Activated CD8-positive, alpha-beta memory T cell treated with anti-CD3 and anti-CD28 coated beads, Interleukin-2, amount 10 ng/mL, durations not matched to agents 7 days and 5 days (primary cell): ENCODE data around the gene SLC44A2. TPM values are rescaled to one million over a fixed set of nuclear protein-coding genes. Genes with fewer than 3 reads are reported as not detected.
A peak's percentile ranks its signal among the peaks of the same experiment; 100 is the strongest.

Experiments used
- ATAC-seq: fragments of 150-1000 bp; cut with Tn5 transposase; one replicate; pipeline ENCODE4 v1.10.0; 2021; ENCODE audit warnings: moderate library complexity
- CTCF ChIA-PET: fragments of 350-600 bp; sonication (Branson Sonifier 250); formaldehyde crosslinking; loops from one replicate; lab custom pipeline; 2021; ENCODE audit warnings: antibody characterized with exemption; lab: Charles Lee
- DNase-seq: peaks from one replicate; pipeline ENCODE4 v3.0.0-alpha.2; 2020
- H3K27ac Mint-ChIP-seq: one replicate; pipeline ENCODE4 v1.8.0; 2021; ENCODE audit warnings: mild to moderate bottlenecking, mixed read lengths
- H3K27me3 Mint-ChIP-seq: one replicate; pipeline ENCODE4 v1.8.0; 2021; ENCODE audit warnings: mixed read lengths
- H3K36me3 Mint-ChIP-seq: one replicate; pipeline ENCODE4 v1.8.0; 2021; ENCODE audit warnings: mild to moderate bottlenecking, mixed read lengths
- H3K4me1 Mint-ChIP-seq: one replicate; pipeline ENCODE4 v1.8.0; 2021; ENCODE audit warnings: mixed read lengths
- H3K4me3 Mint-ChIP-seq: one replicate; pipeline ENCODE4 v1.8.0; 2021; ENCODE audit warnings: mild to moderate bottlenecking, moderate library complexity, mixed read lengths
- H3K9me3 Mint-ChIP-seq: one replicate; pipeline ENCODE4 v1.8.0; 2022; ENCODE audit warnings: low read depth, mixed read lengths
- total RNA-seq, 2 experiments: library from RNA; stranded (reverse); gene quantifications; one replicate each; pipeline ENCODE4 v1.2.3, GENCODE V29; 2021

The SLC44A2 gene
- total RNA-seq, 2 experiments from 2014 or later, result 83.4 to 86.8 TPM

DNA sequence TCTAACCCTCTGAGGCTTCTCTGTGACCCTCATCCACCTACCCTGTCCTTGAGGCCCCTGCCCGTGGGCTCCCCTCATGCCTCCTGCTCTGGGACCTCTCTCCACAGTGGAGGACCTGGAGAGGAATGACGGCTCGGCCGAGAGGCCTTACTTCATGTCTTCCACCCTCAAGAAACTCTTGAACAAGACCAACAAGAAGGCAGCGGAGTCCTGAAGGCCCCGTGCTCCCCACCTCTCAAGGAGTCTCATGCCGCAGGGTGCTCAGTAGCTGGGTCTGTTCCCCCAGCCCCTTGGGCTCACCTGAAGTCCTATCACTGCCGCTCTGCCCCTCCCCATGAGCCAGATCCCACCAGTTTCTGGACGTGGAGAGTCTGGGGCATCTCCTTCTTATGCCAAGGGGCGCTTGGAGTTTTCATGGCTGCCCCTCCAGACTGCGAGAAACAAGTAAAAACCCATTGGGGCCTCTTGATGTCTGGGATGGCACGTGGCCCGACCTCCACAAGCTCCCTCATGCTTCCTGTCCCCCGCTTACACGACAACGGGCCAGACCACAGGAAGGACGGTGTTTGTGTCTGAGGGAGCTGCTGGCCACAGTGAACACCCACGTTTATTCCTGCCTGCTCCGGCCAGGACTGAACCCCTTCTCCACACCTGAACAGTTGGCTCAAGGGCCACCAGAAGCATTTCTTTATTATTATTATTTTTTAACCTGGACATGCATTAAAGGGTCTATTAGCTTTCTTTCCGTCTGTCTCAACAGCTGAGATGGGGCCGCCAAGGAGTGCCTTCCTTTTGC is 18.0 kb downstream of the SLC44A2 start:
- Mint-ChIP-seq H3K36me3 (peaks cover 5% of the 10 kb centered on the region), H3K27me3 (no peaks in the 10 kb centered on the region), H3K4me1 (peaks cover 4% of the 10 kb centered on the region), H3K27ac (no peak overlapping the region), H3K4me3 (no peak overlapping the region), H3K9me3 (no peaks in the 10 kb centered on the region)
- CTCF ChIA-PET, result interaction anchor here (0.8 to 10.8 kb wide), 17 partner anchors 9 to 160 kb away, joined by 3 to 281 read pairs (median 8); partner anchors contain the start of genes ATG4D, CDKN2D and QTRT1
- no peak for DNase-seq
- no peak for ATAC-seq

DNA sequence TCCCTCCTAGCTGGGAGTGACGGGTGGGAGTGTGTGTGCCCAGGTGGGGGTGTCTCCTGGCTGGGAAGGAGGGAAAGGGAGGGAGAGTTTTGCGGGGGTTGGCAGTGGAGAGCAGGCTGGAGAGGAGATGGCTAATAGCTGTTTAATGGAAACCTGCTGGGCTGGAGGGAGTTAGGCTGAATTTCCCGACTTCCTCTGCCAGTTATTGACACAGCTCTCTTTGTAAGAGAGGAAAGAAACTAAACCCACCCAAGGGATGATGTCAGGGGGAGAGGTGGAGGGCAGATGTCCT is 18.6 kb downstream of the SLC44A2 start:
- Mint-ChIP-seq H3K4me1 (peaks cover 4% of the 10 kb centered on the region), H3K4me3 (no peak overlapping the region), H3K27ac (no peak overlapping the region), H3K36me3 (peaks cover 5% of the 10 kb centered on the region), H3K27me3 (no peaks in the 10 kb centered on the region), H3K9me3 (no peaks in the 10 kb centered on the region)
- CTCF ChIA-PET, result interaction anchor here (0.6 to 10.8 kb wide), 27 partner anchors 9 to 160 kb away, joined by 3 to 281 read pairs (median 7); partner anchors contain the start of genes ATG4D, CDKN2D, QTRT1 and SLC44A2
- DNase-seq, result no peak
- no peak for ATAC-seq

DNA sequence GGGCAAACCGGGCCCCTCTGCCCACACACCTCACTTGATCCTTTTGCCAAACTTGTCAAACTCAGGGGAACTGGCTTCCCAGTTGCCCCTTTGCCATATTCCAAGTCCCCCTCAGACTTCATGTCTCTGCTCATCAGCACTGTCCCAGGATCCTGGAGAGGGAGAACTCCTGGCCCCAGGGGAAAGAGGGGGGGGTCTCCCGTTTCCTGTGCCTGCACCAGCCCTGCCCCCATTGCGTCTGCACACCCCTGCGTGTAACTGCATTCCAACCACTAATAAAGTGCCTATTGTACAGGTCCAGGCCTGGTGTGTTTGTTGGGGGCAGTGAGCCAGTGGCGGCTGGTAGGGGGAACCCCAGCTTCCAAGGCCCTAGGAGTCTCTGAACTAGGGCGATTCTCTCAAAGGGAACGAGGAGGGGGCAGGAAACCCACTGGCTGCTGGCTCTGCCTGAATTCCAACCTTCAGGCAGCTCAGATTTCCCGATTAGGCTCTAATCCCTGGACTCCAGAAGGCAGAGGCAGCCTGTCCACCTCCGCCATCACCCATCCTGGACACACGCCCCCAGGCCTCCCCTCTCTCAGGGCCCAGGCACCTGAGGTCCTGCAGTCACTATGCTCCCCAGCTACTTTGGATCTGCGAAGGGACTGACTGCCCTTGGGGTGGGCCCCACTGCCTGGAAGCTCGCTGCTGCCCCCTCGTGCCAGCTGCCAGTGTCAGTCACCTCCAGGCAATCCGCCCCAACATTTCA is 19.1 kb downstream of the SLC44A2 start:
- Mint-ChIP-seq H3K27ac (no peak overlapping the region), H3K36me3 (peaks cover 4% of the 10 kb centered on the region), H3K27me3 (no peaks in the 10 kb centered on the region), H3K4me3 (no peak overlapping the region), H3K4me1 (peaks cover 4% of the 10 kb centered on the region), H3K9me3 (no peaks in the 10 kb centered on the region)
- ATAC-seq (peak; percentile 97), DNase-seq (peak; percentile 89)
- CTCF ChIA-PET, result interaction anchor here (0.6 to 10.8 kb wide), 47 partner anchors 8 to 398 kb away, joined by 3 to 281 read pairs (median 4); partner anchors contain the start of genes ATG4D, CDKN2D, DNM2 and QTRT1

DNA sequence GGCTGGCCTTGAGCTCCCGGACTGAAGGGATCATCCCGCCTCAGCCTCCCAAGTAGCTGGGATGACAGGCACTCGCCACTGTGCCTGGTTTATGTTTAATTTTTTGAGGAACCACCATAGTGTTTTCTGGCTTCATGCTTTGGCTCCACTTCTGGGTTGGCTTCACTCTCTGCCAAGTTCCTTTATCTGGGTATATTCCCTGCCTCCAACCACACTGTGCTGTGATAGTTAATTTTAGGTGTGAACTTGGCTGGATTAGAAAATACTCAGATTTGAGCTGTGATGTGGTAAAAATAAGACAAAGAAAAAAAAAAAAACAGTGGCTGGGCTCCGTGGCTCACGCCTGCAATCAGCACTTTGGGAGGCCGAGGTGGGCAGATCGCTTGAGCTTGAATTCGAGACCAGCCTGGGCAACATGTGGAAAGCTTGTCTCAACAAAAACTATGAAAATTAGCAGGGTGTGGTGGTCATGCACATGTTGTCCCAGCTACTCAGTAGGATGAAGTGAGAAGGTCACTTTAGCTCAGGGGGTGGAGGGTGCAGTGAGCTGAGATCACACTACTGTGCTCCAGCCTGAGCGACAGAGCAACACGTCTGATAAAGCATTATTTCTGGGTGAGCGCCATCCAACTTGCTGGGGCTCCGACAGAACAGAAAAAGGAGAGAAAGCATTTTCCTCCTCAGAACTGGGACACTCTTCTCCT is 21.3 kb downstream of the SLC44A2 start:
- CTCF ChIA-PET, result interaction anchor here (0.8 to 10.8 kb wide), 13 partner anchors 10 to 134 kb away, joined by 3 to 281 read pairs (median 5); partner anchors contain the start of genes ATG4D and QTRT1
- H3K27ac Mint-ChIP-seq, result no peak overlapping the region
- H3K4me3 Mint-ChIP-seq, result no peak overlapping the region
- no peak for ATAC-seq
- H3K9me3 Mint-ChIP-seq, result no peaks in the 10 kb centered on the region
- H3K36me3 Mint-ChIP-seq, result peaks cover under 1% of the 10 kb centered on the region
- peaks cover 5% of the 10 kb centered on the region for H3K4me1 Mint-ChIP-seq
- H3K27me3 Mint-ChIP-seq, result no peaks in the 10 kb centered on the region
- DNase-seq, result no peak

DNA sequence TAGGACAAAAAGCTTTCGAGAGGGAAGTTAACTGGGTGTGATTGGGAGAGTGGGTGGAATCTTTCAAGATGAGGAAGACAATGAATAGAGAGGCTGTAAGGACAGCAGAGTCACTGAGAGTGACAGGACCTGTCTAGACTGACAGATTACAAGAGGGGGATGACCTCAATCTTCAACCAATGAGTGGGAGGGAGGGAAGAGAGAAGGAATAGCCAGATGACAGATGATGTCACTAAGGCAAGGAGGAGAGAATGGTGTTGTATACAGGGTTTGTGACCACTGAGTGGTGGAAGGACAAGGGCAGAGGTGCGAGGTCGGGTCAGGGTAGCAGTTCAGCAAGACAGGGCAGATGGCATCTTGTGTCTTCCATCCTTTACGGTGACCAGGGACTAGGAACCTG is 23.0 kb downstream of the SLC44A2 start:
- H3K9me3 Mint-ChIP-seq, result no peaks in the 10 kb centered on the region
- H3K36me3 Mint-ChIP-seq, result peaks cover 8% of the 10 kb centered on the region
- no peak for ATAC-seq
- no peak overlapping the region for H3K4me3 Mint-ChIP-seq
- H3K27ac Mint-ChIP-seq, result no peak overlapping the region
- DNase-seq, result no peak
- H3K4me1 Mint-ChIP-seq, result peaks cover 16% of the 10 kb centered on the region
- CTCF ChIA-PET, result interaction anchor here (1.7 to 10.8 kb wide), 3 partner anchors 51 to 76 kb away, joined by 6 to 281 read pairs (median 147); partner anchors contain the start of gene QTRT1
- H3K27me3 Mint-ChIP-seq, result no peaks in the 10 kb centered on the region

DNA sequence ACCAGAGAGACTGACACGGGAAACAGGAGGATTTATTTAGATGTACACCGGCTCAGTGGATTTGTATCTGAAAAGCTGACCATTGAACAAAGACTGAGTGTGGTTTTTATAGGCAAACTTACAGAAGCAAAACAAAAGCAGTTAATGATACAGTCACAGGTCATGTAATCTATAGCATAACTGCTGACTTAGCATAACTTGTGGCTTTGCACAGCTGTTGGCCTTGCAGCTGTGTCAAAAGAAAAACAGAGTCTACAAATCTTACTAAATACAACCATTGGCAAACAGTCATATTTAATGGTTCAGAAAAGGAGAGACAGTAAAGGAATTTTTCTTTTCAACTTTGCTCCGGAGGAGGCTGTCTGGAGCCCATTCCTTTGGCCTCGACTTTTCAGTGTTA is 26.5 kb downstream of the SLC44A2 start:
- Mint-ChIP-seq H3K4me1 (peaks cover 24% of the 10 kb centered on the region), H3K4me3 (peak overlapping the region; percentile 51), H3K9me3 (no peaks in the 10 kb centered on the region), H3K27me3 (no peaks in the 10 kb centered on the region), H3K27ac (peak overlapping the region; percentile 57), H3K36me3 (peaks cover 27% of the 10 kb centered on the region)
- ATAC-seq (no peak), DNase-seq (no peak)
- CTCF ChIA-PET, result interaction anchor here (0.8 to 10.8 kb wide), 11 partner anchors 9 to 212 kb away, joined by 3 to 147 read pairs (median 4); partner anchors contain the start of genes KRI1 and QTRT1

DNA sequence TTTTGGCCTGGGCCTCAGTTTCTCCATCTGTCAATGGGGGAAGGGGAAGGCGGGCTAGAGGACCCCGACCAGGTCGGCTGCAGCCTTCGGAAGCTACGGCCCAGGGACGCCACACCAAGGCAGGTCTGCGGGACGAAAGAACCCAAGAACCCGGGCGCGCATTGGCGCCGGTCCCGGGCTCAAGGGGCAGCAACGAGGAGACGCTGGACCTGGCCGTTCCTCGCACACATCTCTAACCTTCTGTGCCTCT is 28.1 kb downstream of the SLC44A2 start:
- CTCF ChIA-PET, result interaction anchor here (1.5 to 10.8 kb wide), 4 partner anchors 9 to 72 kb away, joined by 5 to 147 read pairs (median 15); partner anchors contain the start of gene QTRT1
- peak overlapping the region; percentile 97 for H3K27ac Mint-ChIP-seq
- no peak for ATAC-seq
- no peak for DNase-seq
- H3K36me3 Mint-ChIP-seq, result peaks cover 34% of the 10 kb centered on the region
- no peaks in the 10 kb centered on the region for H3K27me3 Mint-ChIP-seq
- peaks cover 32% of the 10 kb centered on the region for H3K4me1 Mint-ChIP-seq
- H3K9me3 Mint-ChIP-seq, result no peaks in the 10 kb centered on the region
- H3K4me3 Mint-ChIP-seq, result peak overlapping the region; percentile 84

DNA sequence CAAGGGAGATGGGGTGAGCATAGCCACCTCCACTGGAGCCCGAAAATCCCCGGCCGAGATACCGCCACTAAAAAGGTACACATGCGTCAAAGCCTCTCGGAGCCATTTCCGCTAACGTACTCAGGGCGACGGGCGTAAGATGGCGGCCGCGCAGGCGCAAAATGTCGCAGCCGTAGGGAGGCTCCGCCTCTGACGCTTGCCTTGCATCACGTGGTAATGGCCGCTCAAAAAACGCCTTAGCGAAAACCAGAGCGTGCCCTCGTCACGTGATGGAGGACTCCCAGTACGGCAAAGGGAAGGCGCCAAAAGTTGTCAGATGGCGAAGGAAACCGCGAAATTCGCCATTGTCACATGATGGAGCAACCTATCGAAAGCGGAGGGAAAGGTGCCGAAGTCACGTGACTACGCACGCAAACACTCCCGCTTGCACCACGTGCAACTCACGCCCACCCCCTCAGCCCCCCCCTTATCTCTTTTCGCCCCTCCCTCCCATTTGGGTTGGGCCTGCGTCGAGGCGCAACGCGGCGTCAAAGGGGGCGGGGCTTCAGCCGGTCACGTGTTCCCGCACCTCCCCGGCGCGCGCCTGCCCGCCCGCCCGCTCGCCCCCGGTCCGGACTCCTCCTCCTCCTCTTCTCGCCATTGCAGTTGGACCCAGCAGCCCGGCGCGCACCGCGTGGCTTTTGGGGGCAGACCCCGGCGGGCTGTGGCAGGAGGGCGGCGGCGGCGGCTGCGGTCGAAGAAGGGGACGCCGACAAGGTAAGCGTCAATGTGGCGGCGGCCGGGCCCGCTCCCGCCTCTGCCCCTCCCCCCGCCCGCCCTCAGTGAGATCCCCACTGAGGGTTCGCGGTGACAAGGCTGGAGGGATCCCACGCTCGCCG is 28.6 kb downstream of the SLC44A2 start, which contains the start of gene ILF3:
TSS of gene ILF3 (plus strand) at position 615 of the 878 bp plus-strand sequence. CDS start 16,260 bp downstream, outside the sequence.
- CTCF ChIA-PET, result interaction anchor here (1.5 to 10.8 kb wide), 4 partner anchors 9 to 73 kb away, joined by 5 to 147 read pairs (median 15); partner anchors contain the start of gene QTRT1
- H3K27me3 Mint-ChIP-seq, result no peaks in the 10 kb centered on the region
- H3K9me3 Mint-ChIP-seq, result no peaks in the 10 kb centered on the region
- peaks cover 35% of the 10 kb centered on the region for H3K36me3 Mint-ChIP-seq
- H3K4me1 Mint-ChIP-seq, result peaks cover 35% of the 10 kb centered on the region
- peak; percentile 100 for DNase-seq
- ATAC-seq, result peak; percentile 80
- peak within 1 kb of the TSS; percentile 84 for H3K4me3 Mint-ChIP-seq
- H3K27ac Mint-ChIP-seq, result peak within 1 kb of the TSS; percentile 97

DNA sequence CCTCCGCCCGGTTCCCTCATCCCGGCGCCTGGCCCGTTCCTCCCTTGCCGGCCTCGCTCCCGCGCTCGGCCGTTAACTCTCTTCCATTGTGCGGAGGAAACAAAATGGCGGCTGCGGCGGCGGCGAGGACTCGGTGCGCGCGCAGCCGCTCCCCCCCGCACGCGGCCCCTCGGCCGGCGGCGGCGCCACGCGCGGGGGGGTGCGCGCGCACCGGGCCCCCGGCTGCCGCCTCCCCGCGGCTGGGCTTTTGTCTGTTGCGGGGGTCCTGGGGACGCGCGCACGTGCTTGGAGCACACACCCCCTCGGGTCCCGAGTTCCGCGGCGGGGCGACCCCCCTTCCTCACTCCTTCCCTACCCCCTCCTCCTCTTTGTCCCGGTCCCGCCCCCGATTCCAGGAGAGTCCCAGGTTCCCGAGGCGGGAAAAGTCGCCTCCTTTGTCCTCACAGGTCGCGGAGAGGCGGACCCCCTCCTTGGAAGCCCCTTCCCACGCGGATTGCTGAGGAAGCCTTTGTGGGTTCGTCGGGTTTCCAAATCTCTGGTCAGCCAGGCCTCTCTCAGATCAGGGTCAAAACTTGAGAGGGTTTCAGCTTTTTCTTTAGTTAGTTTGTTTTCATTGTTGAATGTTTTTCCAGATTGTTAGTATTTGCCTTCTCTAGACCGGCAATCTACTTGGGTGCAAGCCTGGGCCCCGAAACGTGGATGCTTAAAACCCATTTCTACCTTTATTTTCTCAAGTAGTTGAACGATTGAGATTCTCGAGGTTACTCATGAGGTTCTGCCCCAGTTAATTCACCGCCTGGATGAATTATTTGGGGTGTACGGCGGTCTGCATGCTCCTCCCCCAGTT is 29.5 kb downstream of the SLC44A2 start:
- peak; percentile 77 for DNase-seq
- H3K4me1 Mint-ChIP-seq, result peaks cover 39% of the 10 kb centered on the region
- peak overlapping the region; percentile 82 for H3K27ac Mint-ChIP-seq

DNA sequence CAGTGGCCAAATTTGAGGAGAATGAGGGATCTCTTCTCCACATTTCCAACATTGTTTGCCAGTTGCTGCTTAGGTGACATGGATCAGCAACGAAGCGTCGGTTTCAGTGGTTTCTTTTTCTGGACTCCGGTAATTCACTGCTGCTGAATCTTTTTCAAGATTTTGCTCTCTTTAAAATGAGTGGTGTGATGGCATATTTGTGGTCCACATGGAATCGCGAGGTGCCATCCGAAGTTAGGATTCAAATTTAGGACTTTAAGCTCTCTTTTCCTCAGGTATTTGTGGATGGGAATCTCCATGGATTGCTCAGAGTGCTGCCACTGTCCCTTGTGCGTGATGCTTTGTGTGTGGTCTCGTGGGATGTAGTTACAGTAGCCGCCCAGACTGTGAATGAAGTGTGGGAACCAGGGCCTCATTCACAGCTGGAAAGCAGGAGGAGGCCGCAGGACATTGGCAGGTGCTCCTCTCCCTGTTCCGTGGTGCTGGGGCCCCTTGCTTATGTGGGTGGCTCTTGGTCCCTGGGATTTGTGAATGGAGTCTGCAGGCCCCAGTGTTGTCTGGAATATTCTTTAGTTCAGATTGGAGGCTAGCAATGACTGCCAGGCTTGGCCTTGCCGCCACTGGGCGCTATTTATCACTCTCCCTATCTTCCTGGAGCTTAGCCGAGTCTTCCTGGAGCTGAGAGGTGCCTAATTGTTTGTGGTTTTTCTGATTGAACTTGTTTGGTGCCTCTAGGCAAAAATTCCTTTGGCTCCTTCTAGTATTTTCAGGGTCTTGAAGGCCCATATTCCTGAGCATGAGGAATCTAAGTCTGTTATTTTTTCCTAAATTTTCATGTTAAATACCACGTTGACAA is 30.3 kb downstream of the SLC44A2 start:
- Mint-ChIP-seq H3K9me3 (no peaks in the 10 kb centered on the region), H3K4me1 (peaks cover 44% of the 10 kb centered on the region), H3K36me3 (peaks cover 40% of the 10 kb centered on the region), H3K27me3 (no peaks in the 10 kb centered on the region), H3K27ac (peak overlapping the region; percentile 82), H3K4me3 (peak overlapping the region; percentile 84)
- CTCF ChIA-PET, result interaction anchor here (0.8 to 2.5 kb wide), 9 partner anchors 9 to 209 kb away, joined by 3 to 11 read pairs (median 4); partner anchors contain the start of genes DNM2 and QTRT1
- no peak for ATAC-seq
- DNase-seq, result peak; percentile 51

More for the DNA sequence above, 29.5 kb downstream of the SLC44A2 start:
- Mint-ChIP-seq H3K27me3 (no peaks in the 10 kb centered on the region), H3K4me3 (peak overlapping the region; percentile 84), H3K9me3 (no peaks in the 10 kb centered on the region), H3K36me3 (peaks cover 35% of the 10 kb centered on the region)
- CTCF ChIA-PET, result interaction anchor here (1.0 to 2.5 kb wide), 8 partner anchors 9 to 210 kb away, joined by 3 to 11 read pairs (median 4); partner anchors contain the start of genes DNM2 and QTRT1
- peak; percentile 27 for ATAC-seq
